Nephron progenitor cell (in vitro differentiated cells): ENCODE measurements around the gene HAUS2.
A peak's percentile ranks its signal among the peaks of the same experiment; 100 is the strongest.

Experiments used
- DNase-seq: peaks from one replicate; pipeline ENCODE4 v3.0.0; 2021
- H3K27ac Mint-ChIP-seq: 2 replicates; pipeline ENCODE4 v1.8.0; 2021; ENCODE audit warnings: mild to moderate bottlenecking, moderate library complexity, mixed read lengths
- H3K27me3 Mint-ChIP-seq: 2 replicates; pipeline ENCODE4 v1.8.0; 2021; ENCODE audit warnings: mild to moderate bottlenecking, low read depth, mixed read lengths; ENCODE audit not compliant: poor library complexity
- H3K36me3 Mint-ChIP-seq: 2 replicates; pipeline ENCODE4 v1.8.0; 2021; ENCODE audit warnings: low read depth, mixed read lengths
- H3K4me1 Mint-ChIP-seq: 2 replicates; pipeline ENCODE4 v1.8.0; 2021; ENCODE audit warnings: mixed read lengths
- H3K4me3 Mint-ChIP-seq: 2 replicates; pipeline ENCODE4 v1.8.0; 2021; ENCODE audit warnings: mild to moderate bottlenecking, moderate library complexity, mixed read lengths
- H3K9me3 Mint-ChIP-seq: 2 replicates; pipeline ENCODE4 v1.8.0; 2021; ENCODE audit warnings: mild to moderate bottlenecking, moderate library complexity, mixed read lengths
- CTCF ChIP-seq: fragments of 200-600 bp; sonication (generic); IDR thresholded peaks from 2 replicates; pipeline ENCODE4 v1.5.0; 2021; ENCODE audit warnings: antibody characterized with exemption

HAUS2 gene

GRCh38 chr15:42590619-42591237, 42.1 kb downstream of the HAUS2 start:
- DNase-seq, result no peak
- peaks cover 7% of the 10 kb centered on the region for H3K4me1 Mint-ChIP-seq
- no peaks in the 10 kb centered on the region for H3K9me3 Mint-ChIP-seq
- no peak for TF ChIP-seq CTCF
- peaks cover 40% of the 10 kb centered on the region for H3K36me3 Mint-ChIP-seq
- peak overlapping the region; percentile 22 for H3K27ac Mint-ChIP-seq
- no peak overlapping the region for H3K4me3 Mint-ChIP-seq
- H3K27me3 Mint-ChIP-seq, result peaks cover 2% of the 10 kb centered on the region

- Mint-ChIP-seq H3K9me3 (no peaks in the 10 kb centered on the region), H3K27ac (no peak overlapping the region), H3K4me1 (peaks cover 7% of the 10 kb centered on the region), H3K4me3 (no peak overlapping the region), H3K36me3 (peaks cover 36% of the 10 kb centered on the region), H3K27me3 (peaks cover 2% of the 10 kb centered on the region)
- peak; percentile 22 for TF ChIP-seq CTCF
- DNase-seq, result no peak
Measured at GRCh38 chr15:42591238-42591934, 42.7 kb downstream of the HAUS2 start.

GRCh38 chr15:42592716-42593115, 44.1 kb downstream of the HAUS2 start:
- peaks cover 2% of the 10 kb centered on the region for H3K9me3 Mint-ChIP-seq
- peaks cover 7% of the 10 kb centered on the region for H3K4me1 Mint-ChIP-seq
- no peak overlapping the region for H3K27ac Mint-ChIP-seq
- TF ChIP-seq CTCF, result no peak
- no peak overlapping the region for H3K4me3 Mint-ChIP-seq
- H3K27me3 Mint-ChIP-seq, result peaks cover 2% of the 10 kb centered on the region
- peaks cover 36% of the 10 kb centered on the region for H3K36me3 Mint-ChIP-seq
- no peak for DNase-seq

- Mint-ChIP-seq H3K36me3 (peaks cover 32% of the 10 kb centered on the region), H3K4me1 (peaks cover 7% of the 10 kb centered on the region), H3K27ac (no peak overlapping the region), H3K4me3 (no peak overlapping the region), H3K9me3 (peaks cover 3% of the 10 kb centered on the region), H3K27me3 (peaks cover 2% of the 10 kb centered on the region)
- TF ChIP-seq CTCF, result no peak
- DNase-seq, result no peak
Measured at GRCh38 chr15:42593143-42593542, 44.5 kb downstream of the HAUS2 start.

- Mint-ChIP-seq H3K4me3 (no peak overlapping the region), H3K27me3 (peaks cover 2% of the 10 kb centered on the region), H3K4me1 (peaks cover 7% of the 10 kb centered on the region), H3K9me3 (peaks cover 3% of the 10 kb centered on the region), H3K27ac (no peak overlapping the region), H3K36me3 (peaks cover 29% of the 10 kb centered on the region)
- no peak for DNase-seq
- no peak for TF ChIP-seq CTCF
Measured at GRCh38 chr15:42594095-42594494, 45.5 kb downstream of the HAUS2 start.
